ENCODE measurements around the gene SLF2.

The SLF2 gene

DNA sequence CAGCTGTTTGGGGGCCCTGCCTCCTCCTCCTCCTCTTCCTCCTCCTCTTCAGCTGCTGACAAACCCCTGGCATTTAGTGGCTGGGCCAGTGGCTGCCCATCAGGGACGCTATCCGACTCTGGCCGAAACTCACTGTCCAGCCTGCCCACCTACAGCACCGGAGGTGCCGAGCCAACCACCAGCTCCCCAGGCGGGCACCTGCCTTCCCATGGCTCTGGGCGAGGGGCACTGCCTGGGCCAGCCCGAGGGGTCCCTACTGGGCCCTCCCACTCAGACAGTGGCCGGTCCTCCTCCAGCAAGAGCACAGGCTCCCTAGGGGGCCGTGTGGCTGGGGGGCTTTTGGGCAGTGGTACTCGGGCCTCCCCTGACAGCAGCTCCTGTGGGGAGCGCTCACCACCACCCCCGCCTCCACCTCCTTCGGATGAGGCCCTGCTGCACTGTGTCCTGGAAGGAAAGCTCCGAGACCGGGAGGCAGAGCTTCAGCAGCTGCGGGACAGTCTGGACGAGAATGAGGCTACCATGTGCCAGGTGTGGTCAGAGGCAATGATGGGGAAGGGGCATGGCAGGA lies 91.0 kb downstream of the SLF2 start:
- DNase-seq, result no peak

DNA sequence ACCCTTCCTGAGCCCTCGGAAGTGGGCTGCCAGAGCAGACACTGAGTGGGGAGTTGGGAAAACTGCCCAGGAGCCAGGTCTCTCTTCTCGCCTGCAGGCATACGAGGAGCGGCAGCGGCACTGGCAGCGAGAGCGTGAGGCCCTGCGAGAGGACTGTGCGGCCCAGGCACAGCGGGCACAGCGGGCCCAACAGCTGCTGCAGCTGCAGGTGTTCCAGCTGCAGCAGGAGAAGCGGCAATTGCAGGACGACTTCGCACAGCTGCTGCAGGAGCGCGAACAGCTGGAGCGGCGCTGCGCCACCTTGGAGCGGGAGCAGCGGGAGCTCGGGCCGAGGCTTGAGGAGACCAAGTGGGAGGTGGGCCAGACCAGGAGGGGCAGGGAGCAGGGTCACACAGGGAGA lies 92.6 kb downstream of the SLF2 start:
- DNase-seq, result no peak

DNA sequence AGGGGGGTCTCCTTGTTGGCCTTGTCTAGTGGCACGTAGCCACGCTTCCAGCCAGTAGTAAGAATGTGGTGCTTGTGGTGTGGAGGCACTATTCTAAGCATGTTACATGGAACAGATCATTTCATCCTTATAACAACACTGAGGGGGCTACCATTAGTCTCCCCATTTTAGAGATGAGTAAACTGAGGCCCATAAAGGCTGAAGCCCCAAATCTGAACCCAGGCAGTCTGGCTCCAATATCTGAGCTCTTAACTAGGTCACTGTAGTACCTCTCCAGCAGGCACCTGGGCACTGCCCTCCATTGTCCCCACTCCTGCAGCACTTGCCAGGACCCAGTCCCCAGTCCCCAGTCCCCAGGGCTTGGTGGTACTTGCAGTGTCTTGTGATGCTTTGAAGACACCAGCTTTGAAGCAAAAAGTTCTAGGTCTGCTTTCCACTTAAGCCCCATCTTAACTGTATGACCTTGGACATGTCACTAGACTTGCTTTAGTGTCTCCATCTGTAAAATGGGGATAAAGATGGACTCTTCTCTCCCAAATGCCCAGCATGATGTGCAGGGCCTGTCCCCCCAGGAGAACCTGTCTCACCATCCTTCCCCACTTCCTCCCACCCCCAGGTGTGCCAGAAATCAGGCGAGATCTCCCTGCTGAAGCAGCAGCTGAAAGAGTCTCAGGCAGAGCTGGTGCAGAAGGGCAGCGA lies 93.3 kb downstream of the SLF2 start:
- DNase-seq, result no peak

GRCh38 chr10:101006593-101007098 lies 93.9 kb downstream of the SLF2 start:
- DNase-seq, result no peak

DNA sequence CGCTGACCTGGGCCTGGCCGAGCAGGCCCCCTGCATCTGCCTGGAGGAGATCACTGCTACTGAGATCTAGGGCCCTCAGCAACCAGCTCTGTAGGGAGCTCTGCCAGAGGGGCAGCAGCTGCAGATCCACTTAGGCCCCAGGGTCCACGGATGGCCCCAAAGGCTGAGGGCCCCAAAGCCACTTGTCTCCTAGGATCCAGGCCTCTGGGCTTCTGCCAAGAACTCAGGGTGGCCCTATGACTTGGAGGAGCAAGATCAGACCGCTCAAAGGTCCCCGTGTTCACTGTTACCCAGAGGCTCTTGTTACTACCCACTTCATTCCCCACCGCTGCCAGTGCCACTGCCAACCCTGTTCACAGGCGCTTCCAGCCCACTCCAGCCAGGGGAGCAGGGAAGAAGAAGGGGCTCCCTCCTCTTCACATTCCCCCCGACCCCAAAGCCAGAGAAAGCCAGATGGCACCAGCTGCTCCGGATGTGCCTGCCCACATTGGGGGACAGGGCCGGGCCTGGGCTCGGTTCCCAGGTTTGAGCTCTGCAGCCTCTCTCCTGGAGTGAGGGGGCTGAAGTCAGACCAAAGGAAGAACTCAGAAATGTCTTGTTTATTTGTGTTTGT lies 94.4 kb downstream of the SLF2 start:
- no peak for DNase-seq

GRCh38 chr10:101007915-101008822 lies 95.4 kb downstream of the SLF2 start:
- no peak for DNase-seq

- no peak for DNase-seq
Observed at GRCh38 chr10:101008823-101009423, 96.2 kb downstream of the SLF2 start.

GRCh38 chr10:101010329-101010728 lies 97.6 kb downstream of the SLF2 start:
- no peak for DNase-seq

DNA sequence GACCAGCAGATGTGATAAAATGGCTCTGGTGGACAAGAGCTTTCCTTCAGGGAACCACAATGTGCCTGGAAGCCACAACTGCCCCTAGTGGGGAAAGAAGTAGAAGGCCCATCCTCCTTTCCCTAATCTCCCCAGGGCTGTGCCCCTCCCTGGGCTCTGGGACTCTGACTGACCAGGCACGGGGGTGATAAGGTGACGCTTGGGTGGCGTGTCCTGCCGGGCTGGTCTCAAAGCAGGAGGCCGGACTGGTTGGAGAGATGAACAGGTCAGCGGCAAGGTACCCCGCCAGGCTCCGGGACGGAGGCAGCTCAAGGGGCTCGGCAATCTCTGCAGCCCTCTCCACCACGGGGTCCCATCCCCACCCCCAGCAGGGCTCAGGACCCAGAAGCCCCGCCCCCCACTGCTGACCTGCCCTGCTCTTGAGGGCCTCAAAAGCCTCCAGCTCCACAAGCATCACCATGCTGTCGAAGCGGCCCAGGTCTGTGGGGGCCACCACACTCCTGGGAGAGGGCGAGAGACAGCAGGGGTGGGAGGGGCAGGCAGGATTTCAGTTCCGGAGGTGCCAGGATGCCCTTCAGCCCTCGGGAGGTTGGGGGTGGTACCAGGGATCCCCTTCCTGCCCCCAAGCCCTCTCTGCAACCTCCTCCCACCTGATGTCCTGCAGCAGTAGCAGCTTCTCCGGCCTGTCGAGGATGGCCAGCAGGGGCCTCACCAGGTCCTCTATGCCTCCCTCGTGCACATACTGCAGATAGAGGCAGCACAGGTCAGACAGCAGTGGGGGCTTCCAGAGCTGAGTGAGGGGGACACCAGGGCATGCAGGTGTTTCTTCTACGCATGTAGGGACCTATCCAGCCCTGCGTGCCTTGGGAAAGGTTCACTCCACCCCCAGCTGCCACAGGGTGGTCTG lies 99.0 kb downstream of the SLF2 start:
- no peak for DNase-seq

- peak; percentile 78 for DNase-seq
Observed at GRCh38 chr10:101012525-101013364, 100.0 kb downstream of the SLF2 start.

GRCh38 chr10:101013365-101013825 lies 100.6 kb downstream of the SLF2 start:
- no peak for DNase-seq

DNA sequence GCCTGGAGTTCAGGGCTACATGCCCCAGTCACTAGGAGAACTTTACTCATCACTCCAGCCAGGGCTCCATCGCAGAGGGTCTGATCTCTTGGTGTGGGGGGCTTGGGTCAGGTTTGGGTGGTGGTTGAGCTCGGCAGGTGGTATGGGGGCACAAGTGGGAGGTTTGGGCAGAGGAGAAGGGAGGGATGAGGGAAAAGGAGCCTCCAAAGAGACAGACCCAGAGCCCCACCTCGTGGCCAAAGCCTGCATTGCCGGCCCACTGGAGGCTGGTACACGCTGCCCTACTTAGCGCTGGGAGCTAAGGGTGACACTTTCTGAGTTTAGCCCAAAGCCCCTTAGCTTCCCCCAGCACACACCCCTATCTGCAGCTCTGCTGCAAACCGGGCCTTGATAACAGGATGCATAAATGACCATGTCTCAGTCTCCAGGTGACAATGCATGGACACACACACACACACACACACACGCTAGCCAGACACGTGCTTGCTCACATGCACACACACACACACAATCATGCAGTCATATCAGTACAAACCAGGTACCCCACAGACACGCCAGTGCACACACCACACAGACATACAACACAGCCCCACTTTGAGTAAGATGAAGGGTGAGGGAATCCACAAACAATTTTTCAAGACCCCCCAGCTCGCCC lies 101.6 kb downstream of the SLF2 start:
- DNase-seq, result peak; percentile 54
